HepG2 (cell line): ENCODE results near the gene SPATS2. TPM values are rescaled to one million over a fixed set of nuclear protein-coding genes. Genes with fewer than 3 reads are reported as not detected.

Experiments used
- ATAC-seq: fragments of 200-7000 bp; cut with Tn5 transposase; 3 replicates; pipeline ENCODE4 v1.9.1; 2020; ENCODE audit warnings: mild to moderate bottlenecking, moderate library complexity
- BruUV-seq: library from RNA; stranded (reverse); fragments of 400-500 nt; replicated peaks from 2 replicates; lab custom pipeline; 2021; lab: Mats Ljungman, UMichigan
- CTCF ChIA-PET: fragments of 300-600 bp; formaldehyde crosslinking; extraction: SDS; loops from one replicate; lab custom pipeline; 2021; ENCODE audit warnings: low total read pairs, inconsistent platforms, low intra/inter-chr PET ratio; lab: Yijun Ruan, JAX
- POLR2A ChIA-PET: fragments of 350-600 bp; sonication (Branson Sonifier 250); formaldehyde crosslinking; loops from one replicate; lab custom pipeline; 2020; ENCODE audit warnings: antibody characterized with exemption, inconsistent platforms; lab: Yijun Ruan, JAX
- DNase-seq: peaks from one replicate; pipeline ENCODE4 v3.0.0-alpha.2; 2015; ENCODE audit warnings: low spot score
- FAIRE-seq: peaks from 3 replicates; lab custom pipeline; 2011; peaks lifted over from hg19 to GRCh38; lab: Jason Lieb, UNC
- H2AFZ ChIP-seq: one replicate; pipeline ENCODE4 v1.6.1; 2011; ENCODE audit warnings: low read length, inconsistent platforms
- H3K27ac ChIP-seq: fragments of 300-600 bp; 3 replicates; pipeline ENCODE4 v1.8.0; 2011; ENCODE audit warnings: mixed run types, mild to moderate bottlenecking, mixed read lengths, low read length, inconsistent platforms; ENCODE audit not compliant: insufficient read depth; ENCODE audit errors: extremely low read length
- H3K27me3 ChIP-seq, 2 experiments: fragments of 200-600 bp in 1 of 2; 2 replicates in 1 of 2; 3 replicates in 1 of 2; pipeline versions ENCODE4 v1.6.0 to v1.8.0; 2011; ENCODE audit warnings: low read length in 2 of 2, mild to moderate bottlenecking in 2 of 2, moderate library complexity in 2 of 2, inconsistent platforms in 1 of 2; ENCODE audit not compliant: insufficient read depth in 2 of 2, control insufficient read depth in 1 of 2
- H3K36me3 ChIP-seq, 2 experiments: fragments of 200-600 bp in 1 of 2; replicated peaks in 1 of 2; 2 replicates in 1 of 2; 3 replicates in 1 of 2; pipeline versions ENCODE4 v1.5.1 to v1.8.0; 2011; ENCODE audit warnings: low read length in 2 of 2, inconsistent platforms in 1 of 2; ENCODE audit not compliant: insufficient read depth in 2 of 2, control insufficient read depth in 1 of 2
- H3K4me1 ChIP-seq: 2 replicates; pipeline ENCODE4 v1.5.1; 2012; ENCODE audit warnings: low read length, inconsistent platforms; ENCODE audit not compliant: insufficient read depth
- H3K4me2 ChIP-seq: 2 replicates; pipeline ENCODE4 v1.6.0; 2011; ENCODE audit warnings: low read depth, low read length, inconsistent platforms
- H3K4me3 ChIP-seq, 3 experiments: fragments of 200-600 bp in 1 of 3; sonication (generic), shearing (Covaris generic) in 1 of 3; replicated peaks in 1 of 3; 2 replicates each; pipeline ENCODE4 v1.5.1; 2011 to 2016; ENCODE audit warnings: low read length in 3 of 3, inconsistent platforms in 2 of 3, low read depth in 2 of 3, mild to moderate bottlenecking in 2 of 3, control low read depth in 1 of 3, mixed read lengths in 1 of 3; ENCODE audit not compliant: insufficient read depth in 1 of 3
- H3K79me2 ChIP-seq: one replicate; pipeline ENCODE4 v1.6.1; 2011; ENCODE audit warnings: low read length, inconsistent platforms; ENCODE audit not compliant: insufficient read depth
- H3K9ac ChIP-seq: 2 replicates; pipeline ENCODE4 v1.6.0; 2011; ENCODE audit warnings: mild to moderate bottlenecking, low read depth, low read length, inconsistent platforms; ENCODE audit not compliant: insufficient read depth
- H3K9me3 ChIP-seq: 2 replicates; pipeline ENCODE4 v1.5.1; 2012; ENCODE audit warnings: mild to moderate bottlenecking, low read length
- H4K20me1 ChIP-seq: 2 replicates; pipeline ENCODE4 v1.6.0; 2011; ENCODE audit warnings: inconsistent platforms, mild to moderate bottlenecking, low read length, moderate library complexity; ENCODE audit not compliant: insufficient read depth
- ARID4A ChIP-seq: sonication (generic); formaldehyde crosslinking; IDR thresholded peaks from 2 replicates; pipeline ENCODE4 v1.5.0; 2020; ENCODE audit warnings: mild to moderate bottlenecking, missing genetic modification reagents, borderline replicate concordance
- ZFP91 ChIP-seq: sonication (generic); formaldehyde crosslinking; IDR thresholded peaks from 2 replicates; pipeline ENCODE4 v1.9.0; 2022; ENCODE audit warnings: missing genetic modification reagents, mild to moderate bottlenecking, borderline replicate concordance
- ZNF101 ChIP-seq: sonication (generic); formaldehyde crosslinking; IDR thresholded peaks from 2 replicates; pipeline ENCODE4 v1.4.0; 2020; ENCODE audit warnings: mild to moderate bottlenecking, low read depth, missing genetic modification reagents, borderline replicate concordance
- ZNF777 ChIP-seq: sonication (generic); formaldehyde crosslinking; IDR thresholded peaks from 2 replicates; pipeline ENCODE4 v1.4.0; 2020; ENCODE audit warnings: missing genetic modification reagents
- ZXDC ChIP-seq: sonication (generic); formaldehyde crosslinking; IDR thresholded peaks from 2 replicates; pipeline ENCODE4 v1.5.0; 2020; ENCODE audit warnings: mild to moderate bottlenecking, missing genetic modification reagents
- WGBS: methylation state at CpG from one replicate; pipeline ENCODE4 v1.1.6; 2017; ENCODE audit warnings: low lambda C conversion rate; 5-methylcytosine and 5-hydroxymethylcytosine counted together
- in situ Hi-C: cut with HindIII; loops from 2 replicates; pipeline ENCODE4 v1.10.0; 2017; ENCODE audit warnings: low pct_unique_long_range_greater_than_20kb; ENCODE audit not compliant: extremely low pct_ligation_motif_present
- intact Hi-C: fragments of 100-400 bp; cut with micrococcal nuclease; formaldehyde crosslinking; loops from one replicate; pipeline ENCODE4 v1.10.0; 2022; ENCODE audit not compliant: unreplicated experiment
- polyA plus RNA-seq, 8 experiments: library from polyadenylated mRNA; depleted of rRNA in 3 of 8; stranded (reverse) in 7 of 8; unstranded in 1 of 8; fragments of >200 nt; fragmentation: Illumina TruSeq in 4 of 8; extraction: Trizol in 4 of 8; gene quantifications; 2 replicates each; pipeline versions ENCODE4 v1.2.1 to v1.2.3, GENCODE V29; 2011 to 2016; ENCODE audit warnings: low read depth in 4 of 8, missing spikeins in 1 of 8, mixed read lengths in 1 of 8; ENCODE audit not compliant: insufficient read depth in 1 of 8
- total RNA-seq, 5 experiments: library from RNA; depleted of rRNA; stranded (reverse); fragments of >200 nt; fragmentation: Illumina TruSeq; extraction: Trizol; gene quantifications; 2 replicates each; pipeline ENCODE4 v1.2.3, GENCODE V29; 2016; ENCODE audit warnings: low read depth in 1 of 5
- TF ChIP-seq, protein P1 (sequence below): sonication (generic); formaldehyde crosslinking; IDR thresholded peaks from 2 replicates; pipeline ENCODE4 v1.4.0; 2020; ENCODE audit warnings: missing genetic modification reagents

The SPATS2 gene
- total and polyA plus RNA-seq, 2 of the 13 experiments (the other 11 are each of a cell fraction or from before 2014, with no cell fraction given) = 19.3 to 28.1 TPM

- intact Hi-C loops = no loop called here
- Histone ChIP-seq H4K20me1 (no peaks in the 10 kb centered on the region), H3K9me3 (no peaks in the 10 kb centered on the region), H3K36me3 (no peaks in the 10 kb centered on the region), H3K27ac (no peak within 1 kb of the TSS), H3K4me2 (peak within 1 kb of the TSS; percentile 99), H3K27me3 (peaks cover 11 to 51% of the 10 kb centered on the region in 2 experiments), H3K9ac (no peak within 1 kb of the TSS), H2AFZ (no peak within 1 kb of the TSS), H3K4me3 (peak within 1 kb of the TSS; percentile 33 to 77 (median 64)), H3K4me1 (peaks cover 74% of the 10 kb centered on the region), H3K79me2 (no peaks in the 10 kb centered on the region)
- ATAC-seq (peak; percentile 45), FAIRE-seq (no peak), DNase-seq (no peak)
- ChIA-PET POLR2A (interaction anchor here (1.1 to 1.4 kb wide), 2 partner anchors 12 to 29 kb away, joined by 3 to 4 read pairs; partner anchors contain the start of gene MCRS1), CTCF (interaction anchor here (1.9 kb wide), 1 partner anchor 15 kb away, joined by 5 read pairs; no protein-coding TSS in a partner anchor)
- in situ Hi-C loops = no loop called here
- WGBS = no CpG with 5 or more reads among the region's 107 CpGs
- BruUV-seq = no TSS peak
- TF ChIP-seq ZFP91 (CRISPR knock-in tag) = peak; percentile 99
- TF ChIP-seq ZXDC (CRISPR knock-in tag) = no peak
- TF ChIP-seq ARID4A = 0 out of 2 replicates have a peak, but pooled peaks have one; percentile 20
- no peak for TF ChIP-seq ZNF101 (CRISPR knock-in tag)
- TF ChIP-seq, protein P1, sequence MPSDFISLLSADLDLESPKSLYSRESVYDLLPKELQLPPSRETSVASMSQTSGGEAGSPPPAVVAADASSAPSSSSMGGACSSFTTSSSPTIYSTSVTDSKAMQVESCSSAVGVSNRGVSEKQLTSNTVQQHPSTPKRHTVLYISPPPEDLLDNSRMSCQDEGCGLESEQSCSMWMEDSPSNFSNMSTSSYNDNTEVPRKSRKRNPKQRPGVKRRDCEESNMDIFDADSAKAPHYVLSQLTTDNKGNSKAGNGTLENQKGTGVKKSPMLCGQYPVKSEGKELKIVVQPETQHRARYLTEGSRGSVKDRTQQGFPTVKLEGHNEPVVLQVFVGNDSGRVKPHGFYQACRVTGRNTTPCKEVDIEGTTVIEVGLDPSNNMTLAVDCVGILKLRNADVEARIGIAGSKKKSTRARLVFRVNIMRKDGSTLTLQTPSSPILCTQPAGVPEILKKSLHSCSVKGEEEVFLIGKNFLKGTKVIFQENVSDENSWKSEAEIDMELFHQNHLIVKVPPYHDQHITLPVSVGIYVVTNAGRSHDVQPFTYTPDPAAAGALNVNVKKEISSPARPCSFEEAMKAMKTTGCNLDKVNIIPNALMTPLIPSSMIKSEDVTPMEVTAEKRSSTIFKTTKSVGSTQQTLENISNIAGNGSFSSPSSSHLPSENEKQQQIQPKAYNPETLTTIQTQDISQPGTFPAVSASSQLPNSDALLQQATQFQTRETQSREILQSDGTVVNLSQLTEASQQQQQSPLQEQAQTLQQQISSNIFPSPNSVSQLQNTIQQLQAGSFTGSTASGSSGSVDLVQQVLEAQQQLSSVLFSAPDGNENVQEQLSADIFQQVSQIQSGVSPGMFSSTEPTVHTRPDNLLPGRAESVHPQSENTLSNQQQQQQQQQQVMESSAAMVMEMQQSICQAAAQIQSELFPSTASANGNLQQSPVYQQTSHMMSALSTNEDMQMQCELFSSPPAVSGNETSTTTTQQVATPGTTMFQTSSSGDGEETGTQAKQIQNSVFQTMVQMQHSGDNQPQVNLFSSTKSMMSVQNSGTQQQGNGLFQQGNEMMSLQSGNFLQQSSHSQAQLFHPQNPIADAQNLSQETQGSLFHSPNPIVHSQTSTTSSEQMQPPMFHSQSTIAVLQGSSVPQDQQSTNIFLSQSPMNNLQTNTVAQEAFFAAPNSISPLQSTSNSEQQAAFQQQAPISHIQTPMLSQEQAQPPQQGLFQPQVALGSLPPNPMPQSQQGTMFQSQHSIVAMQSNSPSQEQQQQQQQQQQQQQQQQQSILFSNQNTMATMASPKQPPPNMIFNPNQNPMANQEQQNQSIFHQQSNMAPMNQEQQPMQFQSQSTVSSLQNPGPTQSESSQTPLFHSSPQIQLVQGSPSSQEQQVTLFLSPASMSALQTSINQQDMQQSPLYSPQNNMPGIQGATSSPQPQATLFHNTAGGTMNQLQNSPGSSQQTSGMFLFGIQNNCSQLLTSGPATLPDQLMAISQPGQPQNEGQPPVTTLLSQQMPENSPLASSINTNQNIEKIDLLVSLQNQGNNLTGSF (CRISPR knock-in tag) = no peak
- peak; percentile 80 for TF ChIP-seq ZNF777
Measured at GRCh38 chr12:49538510-49539403, 171.5 kb downstream of the SPATS2 start, which contains the start of gene KCNH3. Gene KCNH3 (plus strand): TSS chr12:49539030. CDS start chr12:49539417, 387 bp downstream.
